Esophagus mucosa (tissue), 1 donor: ENCODE results near the gene HMGN3. TPM values are rescaled to one million over a fixed set of nuclear protein-coding genes. Genes with fewer than 3 reads are reported as not detected.

Experiments
- ATAC-seq: fragments of 200-7000 bp; cut with Tn5 transposase; one replicate; pipeline ENCODE4 v1.9.1; 2020
- total RNA-seq: library from RNA; stranded (reverse); gene quantifications from one replicate; pipeline ENCODE4 v1.2.4, GENCODE V29; 2023
- donor health status: DM: yes; HTN: yes; CAD: no.

The HMGN3 gene
- total RNA-seq, 1 donor from 2014 or later: 37.2 TPM

GRCh38 chr6:79232696-79233462, 1.6 kb downstream of the HMGN3 start:
- no peak for ATAC-seq

GRCh38 chr6:79231666-79232065, 2.8 kb downstream of the HMGN3 start:
- ATAC-seq: no peak

- ATAC-seq: no peak
Measured at GRCh38 chr6:79231101-79231500, 3.4 kb downstream of the HMGN3 start.

GRCh38 chr6:79230149-79230548, 4.3 kb downstream of the HMGN3 start:
- ATAC-seq: no peak

GRCh38 chr6:79227445-79227844, 7.0 kb downstream of the HMGN3 start:
- ATAC-seq: no peak

- ATAC-seq: no peak
Measured at GRCh38 chr6:79226660-79227059, 7.8 kb downstream of the HMGN3 start.

GRCh38 chr6:79225717-79226599, 8.5 kb downstream of the HMGN3 start:
- ATAC-seq: no peak

- ATAC-seq: no peak
Measured at GRCh38 chr6:79223611-79224404, 10.7 kb downstream of the HMGN3 start.

- ATAC-seq: no peak
Measured at GRCh38 chr6:79215213-79215824, 19.2 kb downstream of the HMGN3 start.

- no peak for ATAC-seq
Measured at GRCh38 chr6:79212859-79213258, 21.6 kb downstream of the HMGN3 start.

GRCh38 chr6:79208816-79209215, 25.7 kb downstream of the HMGN3 start:
- ATAC-seq: no peak

- no peak for ATAC-seq
Measured at GRCh38 chr6:79203753-79204253, 30.7 kb downstream of the HMGN3 start.

- ATAC-seq: no peak
Measured at GRCh38 chr6:79202556-79202955, 31.9 kb downstream of the HMGN3 start.

- ATAC-seq: no peak
Measured at GRCh38 chr6:79201983-79202382, 32.5 kb downstream of the HMGN3 start.

- ATAC-seq: no peak
Measured at GRCh38 chr6:79201143-79201542, 33.3 kb downstream of the HMGN3 start.

GRCh38 chr6:79196912-79197311, 37.6 kb downstream of the HMGN3 start:
- no peak for ATAC-seq

- ATAC-seq: no peak
Measured at GRCh38 chr6:79193971-79194370, 40.5 kb downstream of the HMGN3 start.

- no peak for ATAC-seq
Measured at GRCh38 chr6:79189760-79190350, 44.6 kb downstream of the HMGN3 start.

- no peak for ATAC-seq
Measured at GRCh38 chr6:79188885-79189480, 45.5 kb downstream of the HMGN3 start.

- no peak for ATAC-seq
Measured at GRCh38 chr6:79188107-79188506, 46.4 kb downstream of the HMGN3 start.

GRCh38 chr6:79186564-79186963, 47.9 kb downstream of the HMGN3 start:
- ATAC-seq: no peak
